Ovary (tissue), 3 donors: ENCODE data around the gene EDNRA.

Experiments used
- CTCF ChIP-seq, 3 donors: fragments of 450-650 bp in 2 of 3; fragments of 200-600 bp in 1 of 3; IDR thresholded peaks; one replicate each; pipeline versions ENCODE4 v1.5.1 to v1.8.0; 2016 to 2022; ENCODE audit warnings: antibody characterized with exemption in 3 of 3, mild to moderate bottlenecking in 1 of 3
- POLR2A ChIP-seq: fragments of 450-650 bp; IDR thresholded peaks from one replicate; pipeline ENCODE4 v1.6.1; 2017; ENCODE audit warnings: antibody characterized with exemption, mild to moderate bottlenecking, moderate library complexity
- donor health status: DM: no; HTN: no; CAD: no.

GRCh38 chr4:147493307-147493706 is 12.4 kb downstream of the EDNRA start:
- TF ChIP-seq CTCF (IDR thresholded peaks at IDR 0.05) (no peak), POLR2A (no peak)
